DOHH2 (cell line): ENCODE measurements around the gene ABCA1.

Source experiments
- H3F3A ChIP-seq: fragments of 200-600 bp; sonication (generic), shearing (Covaris generic); 2 replicates; pipeline ENCODE4 v1.6.0; 2016; ENCODE audit warnings: antibody characterized with exemption, mild to moderate bottlenecking; ENCODE audit not compliant: control insufficient read depth, insufficient read depth
- H3K27ac ChIP-seq: fragments of 200-600 bp; sonication (generic); 2 replicates; pipeline ENCODE4 v1.5.1; 2014; ENCODE audit warnings: low read depth, mild to moderate bottlenecking, low read length, moderate library complexity
- H3K27me3 ChIP-seq: fragments of 200-600 bp; sonication (generic); 2 replicates; pipeline ENCODE4 v1.6.1; 2014; ENCODE audit warnings: mild to moderate bottlenecking, low read length, mixed read lengths; ENCODE audit not compliant: control insufficient read depth
- H3K36me3 ChIP-seq: fragments of 200-600 bp; sonication (generic); 2 replicates; pipeline ENCODE4 v1.6.1; 2014; ENCODE audit warnings: mild to moderate bottlenecking, low read length, moderate library complexity, mixed read lengths; ENCODE audit not compliant: control insufficient read depth
- H3K4me1 ChIP-seq: fragments of 200-600 bp; sonication (generic); 2 replicates; pipeline ENCODE4 v1.6.1; 2014; ENCODE audit warnings: mild to moderate bottlenecking, low read length, mixed read lengths; ENCODE audit not compliant: control insufficient read depth
- H3K4me2 ChIP-seq: fragments of 200-600 bp; sonication (generic); 2 replicates; pipeline ENCODE4 v1.6.0; 2014; ENCODE audit warnings: mild to moderate bottlenecking, low read length, moderate library complexity
- H3K4me3 ChIP-seq: fragments of 200-600 bp; sonication (generic); 2 replicates; pipeline ENCODE4 v1.5.1; 2014; ENCODE audit warnings: mild to moderate bottlenecking, low read length, mixed read lengths
- H3K79me2 ChIP-seq: fragments of 200-600 bp; sonication (generic); 2 replicates; pipeline ENCODE4 v1.6.1; 2014; ENCODE audit warnings: mild to moderate bottlenecking, low read length, mixed read lengths; ENCODE audit not compliant: control insufficient read depth
- H3K9me2 ChIP-seq: fragments of 200-600 bp; sonication (generic); replicated peaks from 2 replicates; pipeline ENCODE4 v1.6.1; 2014; ENCODE audit warnings: mild to moderate bottlenecking, low read length, mixed read lengths; ENCODE audit not compliant: control insufficient read depth
- H3K9me3 ChIP-seq: fragments of 200-600 bp; sonication (generic); 2 replicates; pipeline ENCODE4 v1.6.1; 2014; ENCODE audit warnings: antibody characterized with exemption, low read length, mixed read lengths; ENCODE audit not compliant: control insufficient read depth, insufficient read depth
- H4K20me1 ChIP-seq: fragments of 200-600 bp; sonication (generic); 2 replicates; pipeline ENCODE4 v1.6.0; 2014; ENCODE audit warnings: low read depth, mild to moderate bottlenecking, antibody characterized with exemption, low read length, moderate library complexity; ENCODE audit not compliant: control insufficient read depth, insufficient read depth
- CTCF ChIP-seq: fragments of 200-600 bp; sonication (generic); IDR thresholded peaks from one replicate; pipeline ENCODE4 v1.5.1; 2014; ENCODE audit warnings: antibody characterized with exemption, mild to moderate bottlenecking, low read depth, low read length; ENCODE audit not compliant: poor library complexity, severe bottlenecking
- EZH2phosphoT487 ChIP-seq: fragments of 200-600 bp; sonication (generic); IDR thresholded peaks from 2 replicates; pipeline ENCODE4 v1.6.1; 2017; ENCODE audit warnings: borderline replicate concordance, mild to moderate bottlenecking, antibody characterized with exemption, low read length, moderate library complexity, mixed read lengths

Gene ABCA1

GRCh38 chr9:104787306-104788015, 140.5 kb downstream of the ABCA1 start:
- no peak for TF ChIP-seq CTCF
- no peak for TF ChIP-seq EZH2phosphoT487
- no peak overlapping the region for H3K27ac ChIP-seq
- no peaks in the 10 kb centered on the region for H3F3A ChIP-seq
- H3K79me2 ChIP-seq = no peaks in the 10 kb centered on the region
- no peaks in the 10 kb centered on the region for H3K9me3 ChIP-seq
- no peaks in the 10 kb centered on the region for H3K9me2 ChIP-seq
- no peak overlapping the region for H3K4me2 ChIP-seq
- no peak overlapping the region for H3K4me3 ChIP-seq
- H3K4me1 ChIP-seq = peaks cover 9% of the 10 kb centered on the region
- no peaks in the 10 kb centered on the region for H4K20me1 ChIP-seq
- H3K36me3 ChIP-seq = peaks cover 98% of the 10 kb centered on the region
- H3K27me3 ChIP-seq = no peaks in the 10 kb centered on the region

GRCh38 chr9:104786293-104786692, 141.7 kb downstream of the ABCA1 start:
- no peak for TF ChIP-seq CTCF
- TF ChIP-seq EZH2phosphoT487 = no peak
- Histone ChIP-seq H3K27me3 (no peaks in the 10 kb centered on the region), H4K20me1 (no peaks in the 10 kb centered on the region), H3K9me3 (no peaks in the 10 kb centered on the region), H3K4me2 (no peak overlapping the region), H3K79me2 (no peaks in the 10 kb centered on the region), H3K27ac (no peak overlapping the region), H3K4me3 (no peak overlapping the region), H3K36me3 (peaks cover 95% of the 10 kb centered on the region), H3K4me1 (peaks cover 9% of the 10 kb centered on the region), H3F3A (peaks cover 2% of the 10 kb centered on the region; the same call in 1 of the 2 replicates), H3K9me2 (no peaks in the 10 kb centered on the region)

- Histone ChIP-seq H4K20me1 (no peaks in the 10 kb centered on the region), H3K9me3 (no peaks in the 10 kb centered on the region), H3K27ac (no peak overlapping the region), H3K79me2 (no peaks in the 10 kb centered on the region), H3K36me3 (peaks cover 74% of the 10 kb centered on the region), H3F3A (peaks cover 3% of the 10 kb centered on the region), H3K4me3 (no peak overlapping the region), H3K9me2 (no peaks in the 10 kb centered on the region), H3K4me2 (no peak overlapping the region), H3K27me3 (no peaks in the 10 kb centered on the region), H3K4me1 (peaks cover 19% of the 10 kb centered on the region)
- no peak for TF ChIP-seq EZH2phosphoT487
Observed at GRCh38 chr9:104784098-104784497, 143.9 kb downstream of the ABCA1 start.

- Histone ChIP-seq H3K36me3 (peaks cover 68% of the 10 kb centered on the region), H3K4me2 (no peak overlapping the region), H3K4me3 (no peak overlapping the region), H3K9me3 (no peaks in the 10 kb centered on the region), H3F3A (peaks cover 7% of the 10 kb centered on the region), H3K9me2 (no peaks in the 10 kb centered on the region), H3K27ac (no peak overlapping the region), H3K4me1 (peaks cover 19% of the 10 kb centered on the region), H4K20me1 (no peaks in the 10 kb centered on the region), H3K79me2 (no peaks in the 10 kb centered on the region), H3K27me3 (no peaks in the 10 kb centered on the region)
- no peak for TF ChIP-seq EZH2phosphoT487
Observed at GRCh38 chr9:104783588-104783987, 144.4 kb downstream of the ABCA1 start.
